HepG2 (cell line): ENCODE data around the gene HNRNPM. TPM values are rescaled to one million over a fixed set of nuclear protein-coding genes. Genes with fewer than 3 reads are reported as not detected.

Experiments used
- CENPT ChIP-seq: sonication (generic); formaldehyde crosslinking; IDR thresholded peaks from 2 replicates; pipeline ENCODE4 v1.8.0; 2022; ENCODE audit warnings: low read depth, mild to moderate bottlenecking, moderate library complexity, missing genetic modification reagents
- FOXP1 ChIP-seq, 2 experiments: fragments of 450-650 bp in 1 of 2; IDR thresholded peaks; 2 replicates each; pipeline ENCODE4 v1.6.1; 2017 to 2018; ENCODE audit warnings: antibody characterized with exemption in 1 of 2
- HNF4A ChIP-seq: sonication (generic); formaldehyde crosslinking; IDR thresholded peaks from 2 replicates; pipeline ENCODE4 v1.4.0; 2020; ENCODE audit warnings: missing genetic modification reagents
- JARID2 ChIP-seq: sonication (generic); formaldehyde crosslinking; IDR thresholded peaks from 2 replicates; pipeline ENCODE4 v1.8.1; 2023; ENCODE audit warnings: missing genetic modification reagents, inconsistent platforms; ENCODE audit not compliant: insufficient replicate concordance
- NFRKB ChIP-seq: fragments of 450-650 bp; IDR thresholded peaks from 2 replicates; pipeline ENCODE4 v1.6.1; 2017
- SKI ChIP-seq: fragments of 450-650 bp; IDR thresholded peaks from one replicate; pipeline ENCODE4 v1.6.1; 2018; ENCODE audit warnings: mild to moderate bottlenecking; ENCODE audit not compliant: partially characterized antibody
- polyA plus RNA-seq, 8 experiments: library from polyadenylated mRNA; depleted of rRNA in 3 of 8; stranded (reverse) in 7 of 8; unstranded in 1 of 8; fragments of >200 nt; fragmentation: Illumina TruSeq in 4 of 8; extraction: Trizol in 4 of 8; gene quantifications; 2 replicates each; pipeline versions ENCODE4 v1.2.1 to v1.2.3, GENCODE V29; 2011 to 2016; ENCODE audit warnings: low read depth in 4 of 8, missing spikeins in 1 of 8, mixed read lengths in 1 of 8; ENCODE audit not compliant: insufficient read depth in 1 of 8
- total RNA-seq, 5 experiments: library from RNA; depleted of rRNA; stranded (reverse); fragments of >200 nt; fragmentation: Illumina TruSeq; extraction: Trizol; gene quantifications; 2 replicates each; pipeline ENCODE4 v1.2.3, GENCODE V29; 2016; ENCODE audit warnings: low read depth in 1 of 5
- TF ChIP-seq, protein P1 (sequence below): sonication (generic); formaldehyde crosslinking; IDR thresholded peaks from 2 replicates; pipeline ENCODE4 v1.5.0; 2020; ENCODE audit warnings: mild to moderate bottlenecking, missing genetic modification reagents, moderate library complexity
- TF ChIP-seq, protein P2 (sequence below): sonication (generic); formaldehyde crosslinking; IDR thresholded peaks from 2 replicates; pipeline ENCODE4 v1.5.1; 2020; ENCODE audit warnings: mild to moderate bottlenecking, moderate library complexity, missing genetic modification reagents
- TF ChIP-seq, protein P3 (sequence below): sonication (generic); formaldehyde crosslinking; IDR thresholded peaks from 2 replicates; pipeline ENCODE4 v1.4.0; 2020; ENCODE audit warnings: low read depth, missing genetic modification reagents
- TF ChIP-seq, protein P4 (sequence below): fragments of 450-650 bp; IDR thresholded peaks from 2 replicates; pipeline ENCODE4 v1.6.1; 2016
- TF ChIP-seq, protein P5 (sequence below): sonication (generic); formaldehyde crosslinking; IDR thresholded peaks from 2 replicates; pipeline ENCODE4 v1.4.0; 2020; ENCODE audit warnings: mild to moderate bottlenecking, missing genetic modification reagents

HNRNPM gene
- total and polyA plus RNA-seq, 2 of the 13 experiments (the other 11 are each of a cell fraction or from before 2014, with no cell fraction given): 56.7 to 102 TPM

DNA sequence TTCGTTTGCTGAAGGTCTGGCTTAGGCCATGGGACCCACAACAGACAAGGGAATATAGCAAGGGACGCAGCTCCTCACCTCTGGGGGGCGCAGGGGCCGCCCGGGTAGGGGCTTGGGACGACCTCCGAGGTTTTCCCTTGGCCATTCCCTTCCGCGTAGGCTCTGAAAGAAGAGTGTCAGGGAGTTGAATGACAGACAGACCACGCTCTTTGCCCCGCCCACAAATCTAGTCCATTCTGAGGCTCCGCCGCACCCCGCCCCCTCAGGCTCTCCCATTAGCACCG is 80.6 kb downstream of the HNRNPM start (continued):
- TF ChIP-seq, protein P1, sequence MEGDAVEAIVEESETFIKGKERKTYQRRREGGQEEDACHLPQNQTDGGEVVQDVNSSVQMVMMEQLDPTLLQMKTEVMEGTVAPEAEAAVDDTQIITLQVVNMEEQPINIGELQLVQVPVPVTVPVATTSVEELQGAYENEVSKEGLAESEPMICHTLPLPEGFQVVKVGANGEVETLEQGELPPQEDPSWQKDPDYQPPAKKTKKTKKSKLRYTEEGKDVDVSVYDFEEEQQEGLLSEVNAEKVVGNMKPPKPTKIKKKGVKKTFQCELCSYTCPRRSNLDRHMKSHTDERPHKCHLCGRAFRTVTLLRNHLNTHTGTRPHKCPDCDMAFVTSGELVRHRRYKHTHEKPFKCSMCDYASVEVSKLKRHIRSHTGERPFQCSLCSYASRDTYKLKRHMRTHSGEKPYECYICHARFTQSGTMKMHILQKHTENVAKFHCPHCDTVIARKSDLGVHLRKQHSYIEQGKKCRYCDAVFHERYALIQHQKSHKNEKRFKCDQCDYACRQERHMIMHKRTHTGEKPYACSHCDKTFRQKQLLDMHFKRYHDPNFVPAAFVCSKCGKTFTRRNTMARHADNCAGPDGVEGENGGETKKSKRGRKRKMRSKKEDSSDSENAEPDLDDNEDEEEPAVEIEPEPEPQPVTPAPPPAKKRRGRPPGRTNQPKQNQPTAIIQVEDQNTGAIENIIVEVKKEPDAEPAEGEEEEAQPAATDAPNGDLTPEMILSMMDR: peak; percentile 76
- TF ChIP-seq FOXP1 (IDR thresholded peaks at IDR 0.05) (no peak), FOXP1 (CRISPR knock-in tag; IDR thresholded peaks at IDR 0.05) (no peak), CENPT (no peak), HNF4A (CRISPR knock-in tag) (no peak), NFRKB (no peak), JARID2 (CRISPR knock-in tag) (no peak), SKI (no peak)
- TF ChIP-seq, protein P2, sequence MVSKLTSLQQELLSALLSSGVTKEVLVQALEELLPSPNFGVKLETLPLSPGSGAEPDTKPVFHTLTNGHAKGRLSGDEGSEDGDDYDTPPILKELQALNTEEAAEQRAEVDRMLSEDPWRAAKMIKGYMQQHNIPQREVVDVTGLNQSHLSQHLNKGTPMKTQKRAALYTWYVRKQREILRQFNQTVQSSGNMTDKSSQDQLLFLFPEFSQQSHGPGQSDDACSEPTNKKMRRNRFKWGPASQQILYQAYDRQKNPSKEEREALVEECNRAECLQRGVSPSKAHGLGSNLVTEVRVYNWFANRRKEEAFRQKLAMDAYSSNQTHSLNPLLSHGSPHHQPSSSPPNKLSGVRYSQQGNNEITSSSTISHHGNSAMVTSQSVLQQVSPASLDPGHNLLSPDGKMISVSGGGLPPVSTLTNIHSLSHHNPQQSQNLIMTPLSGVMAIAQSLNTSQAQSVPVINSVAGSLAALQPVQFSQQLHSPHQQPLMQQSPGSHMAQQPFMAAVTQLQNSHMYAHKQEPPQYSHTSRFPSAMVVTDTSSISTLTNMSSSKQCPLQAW (CRISPR knock-in tag): 0 out of 2 replicates have a peak, but pooled peaks have one; percentile 5
- TF ChIP-seq, protein P3, sequence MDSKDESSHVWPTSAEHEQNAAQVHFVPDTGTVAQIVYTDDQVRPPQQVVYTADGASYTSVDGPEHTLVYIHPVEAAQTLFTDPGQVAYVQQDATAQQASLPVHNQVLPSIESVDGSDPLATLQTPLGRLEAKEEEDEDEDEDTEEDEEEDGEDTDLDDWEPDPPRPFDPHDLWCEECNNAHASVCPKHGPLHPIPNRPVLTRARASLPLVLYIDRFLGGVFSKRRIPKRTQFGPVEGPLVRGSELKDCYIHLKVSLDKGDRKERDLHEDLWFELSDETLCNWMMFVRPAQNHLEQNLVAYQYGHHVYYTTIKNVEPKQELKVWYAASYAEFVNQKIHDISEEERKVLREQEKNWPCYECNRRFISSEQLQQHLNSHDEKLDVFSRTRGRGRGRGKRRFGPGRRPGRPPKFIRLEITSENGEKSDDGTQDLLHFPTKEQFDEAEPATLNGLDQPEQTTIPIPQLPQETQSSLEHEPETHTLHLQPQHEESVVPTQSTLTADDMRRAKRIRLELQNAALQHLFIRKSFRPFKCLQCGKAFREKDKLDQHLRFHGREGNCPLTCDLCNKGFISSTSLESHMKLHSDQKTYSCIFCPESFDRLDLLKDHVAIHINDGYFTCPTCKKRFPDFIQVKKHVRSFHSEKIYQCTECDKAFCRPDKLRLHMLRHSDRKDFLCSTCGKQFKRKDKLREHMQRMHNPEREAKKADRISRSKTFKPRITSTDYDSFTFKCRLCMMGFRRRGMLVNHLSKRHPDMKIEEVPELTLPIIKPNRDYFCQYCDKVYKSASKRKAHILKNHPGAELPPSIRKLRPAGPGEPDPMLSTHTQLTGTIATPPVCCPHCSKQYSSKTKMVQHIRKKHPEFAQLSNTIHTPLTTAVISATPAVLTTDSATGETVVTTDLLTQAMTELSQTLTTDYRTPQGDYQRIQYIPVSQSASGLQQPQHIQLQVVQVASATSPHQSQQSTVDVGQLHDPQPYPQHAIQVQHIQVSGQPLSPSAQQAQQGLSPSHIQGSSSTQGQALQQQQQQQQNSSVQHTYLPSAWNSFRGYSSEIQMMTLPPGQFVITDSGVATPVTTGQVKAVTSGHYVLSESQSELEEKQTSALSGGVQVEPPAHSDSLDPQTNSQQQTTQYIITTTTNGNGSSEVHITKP (CRISPR knock-in tag): no peak
- TF ChIP-seq, protein P4, sequence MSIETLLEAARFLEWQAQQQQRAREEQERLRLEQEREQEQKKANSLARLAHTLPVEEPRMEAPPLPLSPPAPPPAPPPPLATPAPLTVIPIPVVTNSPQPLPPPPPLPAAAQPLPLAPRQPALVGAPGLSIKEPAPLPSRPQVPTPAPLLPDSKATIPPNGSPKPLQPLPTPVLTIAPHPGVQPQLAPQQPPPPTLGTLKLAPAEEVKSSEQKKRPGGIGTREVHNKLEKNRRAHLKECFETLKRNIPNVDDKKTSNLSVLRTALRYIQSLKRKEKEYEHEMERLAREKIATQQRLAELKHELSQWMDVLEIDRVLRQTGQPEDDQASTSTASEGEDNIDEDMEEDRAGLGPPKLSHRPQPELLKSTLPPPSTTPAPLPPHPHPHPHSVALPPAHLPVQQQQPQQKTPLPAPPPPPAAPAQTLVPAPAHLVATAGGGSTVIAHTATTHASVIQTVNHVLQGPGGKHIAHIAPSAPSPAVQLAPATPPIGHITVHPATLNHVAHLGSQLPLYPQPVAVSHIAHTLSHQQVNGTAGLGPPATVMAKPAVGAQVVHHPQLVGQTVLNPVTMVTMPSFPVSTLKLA: no peak
- TF ChIP-seq, protein P5, sequence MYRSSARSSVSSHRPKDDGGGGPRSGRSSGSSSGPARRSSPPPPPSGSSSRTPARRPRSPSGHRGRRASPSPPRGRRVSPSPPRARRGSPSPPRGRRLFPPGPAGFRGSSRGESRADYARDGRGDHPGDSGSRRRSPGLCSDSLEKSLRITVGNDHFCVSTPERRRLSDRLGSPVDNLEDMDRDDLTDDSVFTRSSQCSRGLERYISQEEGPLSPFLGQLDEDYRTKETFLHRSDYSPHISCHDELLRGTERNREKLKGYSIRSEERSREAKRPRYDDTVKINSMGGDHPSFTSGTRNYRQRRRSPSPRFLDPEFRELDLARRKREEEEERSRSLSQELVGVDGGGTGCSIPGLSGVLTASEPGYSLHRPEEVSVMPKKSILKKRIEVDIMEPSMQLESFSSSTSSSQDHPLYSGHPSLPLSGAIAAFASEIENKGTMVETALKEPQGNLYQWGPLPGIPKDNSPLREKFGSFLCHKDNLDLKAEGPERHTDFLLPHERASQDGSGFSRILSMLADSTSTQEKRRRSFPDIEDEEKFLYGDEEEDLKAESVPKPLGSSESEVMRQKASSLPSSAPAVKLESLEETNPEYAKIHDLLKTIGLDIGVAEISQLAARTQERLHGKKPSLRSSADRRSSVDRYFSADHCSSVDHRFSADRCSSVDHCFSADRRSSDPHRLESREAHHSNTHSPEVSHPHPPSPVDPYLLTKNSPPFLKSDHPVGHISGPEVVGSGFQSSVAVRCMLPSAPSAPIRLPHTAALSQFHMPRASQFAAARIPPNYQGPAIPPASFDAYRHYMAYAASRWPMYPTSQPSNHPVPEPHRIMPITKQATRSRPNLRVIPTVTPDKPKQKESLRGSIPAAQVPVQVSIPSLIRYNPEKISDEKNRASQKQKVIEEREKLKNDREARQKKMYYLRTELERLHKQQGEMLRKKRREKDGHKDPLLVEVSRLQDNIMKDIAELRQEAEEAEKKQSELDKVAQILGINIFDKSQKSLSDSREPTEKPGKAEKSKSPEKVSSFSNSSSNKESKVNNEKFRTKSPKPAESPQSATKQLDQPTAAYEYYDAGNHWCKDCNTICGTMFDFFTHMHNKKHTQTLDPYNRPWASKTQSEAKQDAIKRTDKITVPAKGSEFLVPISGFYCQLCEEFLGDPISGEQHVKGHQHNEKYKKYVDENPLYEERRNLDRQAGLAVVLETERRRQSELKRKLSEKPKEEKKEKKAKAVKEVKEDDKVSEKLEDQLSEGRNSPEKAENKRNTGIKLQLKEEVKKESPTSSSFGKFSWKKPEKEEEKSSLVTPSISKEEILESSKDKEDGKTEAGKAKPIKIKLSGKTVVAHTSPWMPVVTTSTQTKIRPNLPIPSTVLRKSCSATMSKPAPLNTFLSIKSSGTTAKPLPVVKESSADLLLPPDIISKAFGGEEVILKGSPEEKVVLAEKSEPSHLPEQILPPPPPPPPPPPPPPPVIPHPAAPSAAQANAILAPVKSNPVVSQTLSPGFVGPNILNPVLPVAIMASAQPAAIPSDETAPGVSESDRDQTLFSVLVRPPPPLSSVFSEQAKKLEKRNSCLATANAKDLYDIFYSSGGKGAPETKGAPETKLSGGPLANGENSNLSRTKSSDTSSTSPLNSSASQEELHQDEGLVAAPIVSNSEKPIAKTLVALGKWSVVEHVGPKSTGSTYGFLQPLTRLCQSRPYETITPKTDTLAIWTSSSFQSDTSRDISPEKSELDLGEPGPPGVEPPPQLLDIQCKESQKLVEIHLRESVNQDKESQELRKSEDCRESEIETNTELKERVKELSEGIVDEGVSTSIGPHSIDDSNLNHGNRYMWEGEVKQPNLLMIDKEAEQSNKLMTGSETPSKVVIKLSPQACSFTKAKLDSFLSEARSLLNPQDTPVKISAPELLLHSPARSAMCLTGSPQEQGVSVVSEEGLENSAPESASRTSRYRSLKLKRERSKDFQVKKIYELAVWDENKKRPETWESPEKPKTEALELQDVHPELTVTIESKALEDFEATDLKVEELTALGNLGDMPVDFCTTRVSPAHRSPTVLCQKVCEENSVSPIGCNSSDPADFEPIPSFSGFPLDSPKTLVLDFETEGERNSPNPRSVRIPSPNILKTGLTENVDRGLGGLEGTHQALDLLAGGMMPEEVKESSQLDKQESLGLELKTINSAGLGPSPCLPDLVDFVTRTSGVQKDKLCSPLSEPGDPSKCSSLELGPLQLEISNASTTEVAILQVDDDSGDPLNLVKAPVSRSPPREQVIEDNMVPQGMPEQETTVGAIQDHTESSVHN (CRISPR knock-in tag): no peak
